ENCODE measurements around the gene SAMD4A.

Gene SAMD4A

GRCh38 chr14:54839701-54840119, 272.8 kb downstream of the SAMD4A start:
- no peak for DNase-seq

- DNase-seq: no peak
Observed at GRCh38 chr14:54840336-54840735, 273.4 kb downstream of the SAMD4A start.

- no peak for DNase-seq
Observed at GRCh38 chr14:54840798-54841197, 273.9 kb downstream of the SAMD4A start.
